OCI-LY7 (cell line): ENCODE results near the gene TRERF1. TPM values are rescaled to one million over a fixed set of nuclear protein-coding genes. Genes with fewer than 3 reads are reported as not detected.

Experiments used
- BruUV-seq: library from RNA; stranded (reverse); fragments of 400-500 nt; replicated peaks from 2 replicates; lab custom pipeline; 2021; lab: Mats Ljungman, UMichigan
- CTCF ChIA-PET: fragments of 300-600 bp; sonication (Branson Sonifier 250); formaldehyde crosslinking; loops from one replicate; lab custom pipeline; 2022; ENCODE audit warnings: antibody characterized with exemption; ENCODE audit not compliant: unreplicated experiment; lab: Charles Lee
- POLR2A ChIA-PET: fragments of 300-600 bp; sonication (Branson Sonifier 250); formaldehyde crosslinking; loops from one replicate; lab custom pipeline; 2022; ENCODE audit warnings: antibody characterized with exemption; lab: Charles Lee
- DNase-seq: peaks from one replicate; pipeline ENCODE4 v3.0.0-alpha.2; 2015; ENCODE audit warnings: low spot score
- H2AFZ ChIP-seq: fragments of 200-600 bp; sonication (generic), shearing (Covaris generic); 2 replicates; pipeline ENCODE4 v1.6.1; 2014; ENCODE audit warnings: mild to moderate bottlenecking, antibody characterized with exemption, low read length, moderate library complexity
- H3K27ac ChIP-seq: fragments of 200-600 bp; sonication (generic); 2 replicates; pipeline ENCODE4 v1.5.1; 2014; ENCODE audit warnings: mixed run types, low read depth, mild to moderate bottlenecking, moderate library complexity, low read length, inconsistent platforms; ENCODE audit not compliant: poor library complexity, severe bottlenecking
- H3K36me3 ChIP-seq: fragments of 200-600 bp; sonication (generic); 2 replicates; pipeline ENCODE4 v1.6.1; 2014; ENCODE audit warnings: mild to moderate bottlenecking, antibody characterized with exemption, low read length, moderate library complexity, mixed read lengths; ENCODE audit not compliant: insufficient read depth
- H3K4me1 ChIP-seq: fragments of 200-600 bp; sonication (generic); 2 replicates; pipeline ENCODE4 v1.5.1; 2014; ENCODE audit warnings: mild to moderate bottlenecking, low read length; ENCODE audit not compliant: insufficient read depth, poor library complexity, severe bottlenecking
- H3K4me2 ChIP-seq: fragments of 200-600 bp; sonication (generic); 2 replicates; pipeline ENCODE4 v1.6.1; 2014; ENCODE audit warnings: mild to moderate bottlenecking, low read length
- H3K4me3 ChIP-seq: fragments of 200-600 bp; sonication (generic); 2 replicates; pipeline ENCODE4 v1.5.1; 2014; ENCODE audit warnings: mild to moderate bottlenecking, low read depth, low read length; ENCODE audit not compliant: poor library complexity, severe bottlenecking
- H3K79me2 ChIP-seq: fragments of 200-600 bp; sonication (generic); 2 replicates; pipeline ENCODE4 v1.6.1; 2016; ENCODE audit warnings: low read depth, mild to moderate bottlenecking, low read length, moderate library complexity, mixed read lengths; ENCODE audit not compliant: insufficient read depth
- H3K9me2 ChIP-seq: fragments of 200-600 bp; sonication (generic); 2 replicates; pipeline ENCODE4 v1.6.1; 2016; ENCODE audit warnings: mild to moderate bottlenecking, low read length, mixed read lengths; ENCODE audit not compliant: insufficient read depth
- H3K9me3 ChIP-seq: fragments of 200-600 bp; sonication (generic); 2 replicates; pipeline ENCODE4 v1.6.1; 2014; ENCODE audit warnings: mild to moderate bottlenecking, mixed run types, low read length, mixed read lengths
- H4K20me1 ChIP-seq: fragments of 200-600 bp; sonication (generic); 2 replicates; pipeline ENCODE4 v1.6.1; 2014; ENCODE audit warnings: mild to moderate bottlenecking, antibody characterized with exemption, low read length, moderate library complexity, mixed read lengths; ENCODE audit not compliant: insufficient read depth
- EZH2phosphoT487 ChIP-seq: fragments of 200-600 bp; sonication (generic); IDR thresholded peaks from 2 replicates; pipeline ENCODE4 v1.6.1; 2018; ENCODE audit warnings: low read depth, borderline replicate concordance, mild to moderate bottlenecking, mixed run types, antibody characterized with exemption, low read length, moderate library complexity, mixed read lengths
- intact Hi-C: fragments of 100-400 bp; cut with micrococcal nuclease; formaldehyde crosslinking; loops from one replicate; pipeline ENCODE4 v1.10.0; 2022; ENCODE audit not compliant: unreplicated experiment
- total RNA-seq, 2 experiments: library from RNA; depleted of rRNA in 1 of 2; stranded (reverse); fragments of >200 nt in 1 of 2; shearing (Covaris generic) in 1 of 2; gene quantifications; 2 replicates each; pipeline ENCODE4 v1.2.3, GENCODE V29; 2014 to 2022
- TF ChIP-seq, protein P1 (sequence below): fragments of 200-600 bp; sonication (generic); conservative IDR thresholded peaks from 2 replicates; pipeline ENCODE4 v1.5.1; 2014; ENCODE audit warnings: mild to moderate bottlenecking, antibody characterized with exemption, low read length, moderate library complexity, mixed read lengths

Gene TRERF1
- total RNA-seq, 2 experiments from 2014 or later, result 5.7 to 12.9 TPM

DNA sequence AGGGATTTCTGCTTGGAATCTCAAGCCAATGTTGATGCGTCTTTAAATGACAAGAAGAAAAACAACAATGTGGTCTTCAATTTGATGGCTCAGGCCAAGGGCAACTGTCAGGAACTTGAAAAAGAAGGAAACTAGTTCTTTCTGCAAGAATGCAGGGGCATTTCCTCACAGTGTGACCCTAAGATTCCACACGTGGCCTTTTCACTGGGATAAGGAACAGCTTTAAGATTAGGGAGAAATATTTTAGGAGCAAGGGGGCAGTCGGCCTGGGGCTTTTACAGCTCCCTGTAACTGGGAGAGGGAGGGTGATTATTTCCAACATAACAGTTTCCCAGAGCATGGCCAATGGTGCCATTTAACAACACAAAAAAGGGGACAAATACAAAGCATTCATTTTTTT, 194.7 kb downstream of the TRERF1 start:
- H3K36me3 ChIP-seq, result peaks cover 12% of the 10 kb centered on the region; the same call in 1 of the 2 replicates
- no peaks in the 10 kb centered on the region for H4K20me1 ChIP-seq
- no peak overlapping the region for H3K4me3 ChIP-seq
- TF ChIP-seq, protein P1, sequence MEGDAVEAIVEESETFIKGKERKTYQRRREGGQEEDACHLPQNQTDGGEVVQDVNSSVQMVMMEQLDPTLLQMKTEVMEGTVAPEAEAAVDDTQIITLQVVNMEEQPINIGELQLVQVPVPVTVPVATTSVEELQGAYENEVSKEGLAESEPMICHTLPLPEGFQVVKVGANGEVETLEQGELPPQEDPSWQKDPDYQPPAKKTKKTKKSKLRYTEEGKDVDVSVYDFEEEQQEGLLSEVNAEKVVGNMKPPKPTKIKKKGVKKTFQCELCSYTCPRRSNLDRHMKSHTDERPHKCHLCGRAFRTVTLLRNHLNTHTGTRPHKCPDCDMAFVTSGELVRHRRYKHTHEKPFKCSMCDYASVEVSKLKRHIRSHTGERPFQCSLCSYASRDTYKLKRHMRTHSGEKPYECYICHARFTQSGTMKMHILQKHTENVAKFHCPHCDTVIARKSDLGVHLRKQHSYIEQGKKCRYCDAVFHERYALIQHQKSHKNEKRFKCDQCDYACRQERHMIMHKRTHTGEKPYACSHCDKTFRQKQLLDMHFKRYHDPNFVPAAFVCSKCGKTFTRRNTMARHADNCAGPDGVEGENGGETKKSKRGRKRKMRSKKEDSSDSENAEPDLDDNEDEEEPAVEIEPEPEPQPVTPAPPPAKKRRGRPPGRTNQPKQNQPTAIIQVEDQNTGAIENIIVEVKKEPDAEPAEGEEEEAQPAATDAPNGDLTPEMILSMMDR, result no peak
- no peak for TF ChIP-seq EZH2phosphoT487
- no peak for DNase-seq
- CTCF ChIA-PET, result no interaction called here
- no peaks in the 10 kb centered on the region for H3K9me2 ChIP-seq
- H2AFZ ChIP-seq, result no peak overlapping the region
- intact Hi-C loops, result no loop called here
- POLR2A ChIA-PET, result no interaction called here
- H3K4me2 ChIP-seq, result no peak overlapping the region
- no peak overlapping the region for H3K27ac ChIP-seq
- H3K9me3 ChIP-seq, result no peaks in the 10 kb centered on the region
- no TSS peak for BruUV-seq
- H3K4me1 ChIP-seq, result peaks cover 8% of the 10 kb centered on the region
- no peaks in the 10 kb centered on the region for H3K79me2 ChIP-seq

DNA sequence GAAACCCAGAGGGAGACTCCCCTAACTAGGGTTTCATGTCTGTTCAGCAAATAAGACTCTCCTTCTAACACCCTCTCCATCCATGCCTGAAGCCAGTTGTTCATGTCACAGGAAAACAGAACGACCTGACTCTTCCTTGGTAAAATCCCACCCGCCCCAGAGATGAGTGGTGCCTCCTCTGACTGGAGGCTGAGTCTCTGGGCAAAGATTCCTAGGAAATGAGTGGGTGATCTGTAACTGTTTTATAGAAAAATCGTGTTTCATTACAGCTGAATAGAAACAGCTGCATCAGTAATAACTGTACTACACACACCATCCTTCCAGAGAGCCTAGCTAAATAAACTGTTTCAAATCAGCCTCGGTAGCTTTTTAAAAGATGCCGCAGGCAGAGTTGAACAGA, 196.7 kb downstream of the TRERF1 start:
- intact Hi-C loops, result no loop called here
- ChIA-PET POLR2A (no interaction called here), CTCF (no interaction called here)
- no TSS peak for BruUV-seq
- Histone ChIP-seq H3K9me2 (no peaks in the 10 kb centered on the region), H3K79me2 (no peaks in the 10 kb centered on the region), H4K20me1 (no peaks in the 10 kb centered on the region), H3K4me2 (no peak overlapping the region), H3K9me3 (no peaks in the 10 kb centered on the region), H3K36me3 (peaks cover 12% of the 10 kb centered on the region; the same call in 1 of the 2 replicates), H2AFZ (no peak overlapping the region), H3K4me1 (no peaks in the 10 kb centered on the region), H3K4me3 (no peak overlapping the region), H3K27ac (no peak overlapping the region)
- TF ChIP-seq EZH2phosphoT487, result no peak
- TF ChIP-seq, protein P1, result no peak
- DNase-seq, result no peak

DNA sequence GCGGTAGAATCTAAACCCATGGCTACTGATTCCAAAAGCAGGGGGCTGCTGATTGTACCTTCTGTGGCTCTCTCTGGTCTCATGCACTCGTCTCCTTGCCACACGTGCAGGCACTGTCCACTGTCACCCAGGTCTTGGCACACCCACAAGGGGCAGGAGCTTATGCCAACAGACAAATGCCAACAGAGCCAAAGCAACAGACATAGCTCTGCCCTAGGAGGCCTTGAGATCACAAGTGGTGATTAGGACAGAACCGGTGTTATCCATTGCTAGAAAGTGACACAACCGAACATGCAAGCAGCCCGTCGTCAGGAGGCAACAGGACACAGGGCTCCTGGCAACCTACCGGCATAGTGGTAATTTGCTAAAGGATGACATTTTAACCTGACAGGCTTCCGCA, 197.2 kb downstream of the TRERF1 start:
- Histone ChIP-seq H3K4me3 (no peak overlapping the region), H3K4me1 (no peaks in the 10 kb centered on the region), H3K79me2 (no peaks in the 10 kb centered on the region), H4K20me1 (no peaks in the 10 kb centered on the region), H3K9me3 (no peaks in the 10 kb centered on the region), H3K9me2 (no peaks in the 10 kb centered on the region), H2AFZ (no peak overlapping the region), H3K27ac (no peak overlapping the region), H3K36me3 (peaks cover 12% of the 10 kb centered on the region; the same call in 1 of the 2 replicates), H3K4me2 (no peak overlapping the region)
- ChIA-PET CTCF (no interaction called here), POLR2A (no interaction called here)
- BruUV-seq, result no TSS peak
- intact Hi-C loops, result no loop called here
- no peak for DNase-seq
- TF ChIP-seq EZH2phosphoT487, result no peak
- TF ChIP-seq, protein P1, result no peak
